ENCODE data around the gene TXNRD3.

DNA sequence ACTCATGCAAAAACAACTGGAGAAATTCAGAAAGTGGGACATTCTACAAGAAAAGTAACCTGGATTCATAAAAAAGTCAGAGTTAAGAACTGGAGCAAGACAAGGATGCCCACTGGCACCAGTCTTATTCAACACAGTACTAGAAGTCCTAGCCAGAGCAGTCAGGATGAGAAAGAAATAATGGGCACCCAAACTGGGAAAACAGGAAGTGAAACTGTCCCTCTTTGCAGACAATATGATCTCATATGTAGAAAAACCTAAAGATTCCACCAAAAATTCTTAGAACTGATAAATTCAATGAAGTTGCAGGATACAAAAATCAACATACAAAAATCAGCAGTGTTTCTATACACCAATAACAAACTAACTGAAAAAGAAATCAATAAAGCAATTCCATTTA is 37.4 kb downstream of the TXNRD3 start:
- TF ChIP-seq TARDBP (IDR thresholded peaks at IDR 0.05) (no peak), NFRKB (IDR thresholded peaks at IDR 0.05) (no peak), ZNF384 (IDR thresholded peaks at IDR 0.05) (no peak), SP1 (IDR thresholded peaks at IDR 0.05) (no peak), LEF1 (IDR thresholded peaks at IDR 0.05; ENCODE audit: borderline replicate concordance) (no peak), HDGF (IDR thresholded peaks at IDR 0.05; ENCODE audit: borderline replicate concordance) (no peak), L3MBTL2 (conservative IDR thresholded peaks at IDR 0.05) (no peak), BHLHE40 (IDR thresholded peaks at IDR 0.05; ENCODE audit: borderline replicate concordance) (no peak), SUZ12 (IDR thresholded peaks at IDR 0.05) (no peak), ARNT (IDR thresholded peaks at IDR 0.05) (no peak)
- TF ChIP-seq, protein P1, sequence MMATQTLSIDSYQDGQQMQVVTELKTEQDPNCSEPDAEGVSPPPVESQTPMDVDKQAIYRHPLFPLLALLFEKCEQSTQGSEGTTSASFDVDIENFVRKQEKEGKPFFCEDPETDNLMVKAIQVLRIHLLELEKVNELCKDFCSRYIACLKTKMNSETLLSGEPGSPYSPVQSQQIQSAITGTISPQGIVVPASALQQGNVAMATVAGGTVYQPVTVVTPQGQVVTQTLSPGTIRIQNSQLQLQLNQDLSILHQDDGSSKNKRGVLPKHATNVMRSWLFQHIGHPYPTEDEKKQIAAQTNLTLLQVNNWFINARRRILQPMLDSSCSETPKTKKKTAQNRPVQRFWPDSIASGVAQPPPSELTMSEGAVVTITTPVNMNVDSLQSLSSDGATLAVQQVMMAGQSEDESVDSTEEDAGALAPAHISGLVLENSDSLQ (IDR thresholded peaks at IDR 0.05): no peak
